ENCODE results near the gene PTPRQ.

Gene PTPRQ

DNA sequence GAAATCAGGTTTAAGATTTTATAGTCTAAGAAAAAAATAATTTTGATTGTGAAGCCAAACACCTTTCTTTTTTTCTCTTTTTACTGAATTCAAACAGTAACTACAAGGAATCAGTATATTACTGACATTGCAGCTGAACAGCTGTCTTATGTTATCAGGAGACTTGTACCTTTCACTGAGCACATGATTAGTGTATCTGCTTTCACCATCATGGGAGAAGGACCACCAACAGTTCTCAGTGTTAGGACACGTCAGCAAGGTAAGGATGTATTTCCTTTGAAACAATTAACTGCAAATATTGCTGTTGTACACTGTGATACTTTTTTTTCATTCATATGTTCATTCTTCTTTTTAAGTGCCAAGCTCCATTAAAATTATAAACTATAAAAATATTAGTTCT, 50.8 kb downstream of the PTPRQ start:
- Histone ChIP-seq H3K27ac (ENCODE audit: insufficient read depth, low read length, poor library complexity, severe bottlenecking) (no peak overlapping the region), H3K4me1 (ENCODE audit: control insufficient read depth, insufficient read depth, low read length, poor library complexity, severe bottlenecking) (no peaks in the 10 kb centered on the region), H3K9me3 (ENCODE audit: control insufficient read depth, low read length) (no peaks in the 10 kb centered on the region), H3K36me3 (ENCODE audit: control insufficient read depth, insufficient read depth, low read length) (no peaks in the 10 kb centered on the region), H3K27me3 (replicated peaks; ENCODE audit: control insufficient read depth, insufficient read depth, low read length, poor library complexity, severe bottlenecking) (no peaks in the 10 kb centered on the region), H3K4me3 (ENCODE audit: insufficient read depth, low read depth, low read length, poor library complexity, severe bottlenecking) (no peak overlapping the region)
- no peak for DNase-seq

DNA sequence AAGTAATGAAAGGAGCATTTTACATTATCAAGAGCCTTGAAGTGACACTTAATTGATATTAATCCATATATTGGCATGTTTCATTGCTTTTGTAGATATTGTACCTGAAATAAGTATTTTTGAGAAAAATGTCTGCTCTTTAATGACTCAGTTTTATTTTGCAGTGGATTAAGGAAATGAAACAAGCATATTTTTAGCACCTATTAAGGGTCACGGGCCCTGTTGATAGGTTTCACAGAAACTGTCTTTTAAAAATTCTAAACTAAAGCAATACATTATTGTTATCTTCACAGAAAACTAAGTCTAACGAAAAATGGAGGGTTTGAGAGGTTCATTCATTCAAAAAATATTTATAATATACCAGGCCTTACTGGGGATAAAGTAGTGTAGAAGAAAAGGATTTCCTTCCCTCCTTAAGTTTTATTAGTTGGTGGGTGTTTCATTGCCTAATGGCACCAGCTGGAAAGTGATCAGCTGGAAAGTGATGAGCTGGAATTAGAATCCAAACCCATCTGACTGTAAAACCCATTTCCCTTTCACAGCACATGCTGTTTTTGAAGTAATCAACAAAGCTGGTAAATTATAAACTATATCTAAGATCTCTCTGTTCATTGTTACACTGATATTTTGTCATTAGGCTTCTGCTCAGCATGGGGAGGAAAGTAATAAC, 54.2 kb downstream of the PTPRQ start:
- no peak overlapping the region for H3K27ac ChIP-seq (ENCODE audit: insufficient read depth, low read length, poor library complexity, severe bottlenecking)
- no peak overlapping the region for H3K4me3 ChIP-seq (ENCODE audit: insufficient read depth, low read depth, low read length, poor library complexity, severe bottlenecking)
- H3K36me3 ChIP-seq (ENCODE audit: control insufficient read depth, insufficient read depth, low read length): no peaks in the 10 kb centered on the region
- no peaks in the 10 kb centered on the region for H3K9me3 ChIP-seq (ENCODE audit: control insufficient read depth, low read length)
- H3K27me3 ChIP-seq (replicated peaks; ENCODE audit: control insufficient read depth, insufficient read depth, low read length, poor library complexity, severe bottlenecking): no peaks in the 10 kb centered on the region
- no peaks in the 10 kb centered on the region for H3K4me1 ChIP-seq (ENCODE audit: control insufficient read depth, insufficient read depth, low read length, poor library complexity, severe bottlenecking)
- DNase-seq: no peak

DNA sequence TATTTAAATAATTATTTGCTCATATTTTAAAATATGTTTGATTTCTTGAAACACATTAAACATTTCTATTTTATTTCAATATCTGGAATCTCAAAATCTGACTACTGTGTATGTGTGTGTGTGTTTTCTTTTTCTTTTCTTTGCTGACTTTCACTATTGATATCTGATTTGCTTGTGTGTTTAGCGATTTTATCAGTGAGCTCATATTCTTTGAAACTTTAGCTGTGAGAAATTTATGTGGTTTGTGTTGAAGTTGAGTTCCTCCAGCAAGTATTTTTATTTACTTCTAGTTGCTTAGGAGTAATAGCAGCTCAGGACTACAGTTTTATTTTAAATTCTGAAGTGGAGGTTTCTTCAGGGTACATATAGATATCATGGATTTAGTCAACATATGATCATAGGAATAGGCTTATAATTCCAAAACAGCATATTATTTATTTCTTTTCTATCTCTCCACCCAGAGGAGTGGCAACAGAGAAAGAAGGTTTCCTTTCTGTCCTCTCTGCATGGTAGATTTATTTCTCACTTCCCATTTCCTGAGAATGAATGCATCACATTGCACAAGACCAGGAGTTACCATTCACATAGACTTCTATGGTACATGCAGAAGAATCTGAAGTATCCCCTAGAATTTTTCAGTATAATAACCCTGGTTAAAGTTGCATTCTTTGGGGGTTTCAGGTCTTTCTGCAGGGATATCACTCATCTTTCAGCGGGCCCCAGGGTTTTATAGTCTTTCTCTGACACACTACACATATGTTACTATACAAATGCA, 60.5 kb downstream of the PTPRQ start:
- Histone ChIP-seq H3K27ac (ENCODE audit: insufficient read depth, low read length, poor library complexity, severe bottlenecking) (no peak overlapping the region), H3K36me3 (ENCODE audit: control insufficient read depth, insufficient read depth, low read length) (no peaks in the 10 kb centered on the region), H3K4me3 (ENCODE audit: insufficient read depth, low read depth, low read length, poor library complexity, severe bottlenecking) (no peak overlapping the region), H3K4me1 (ENCODE audit: control insufficient read depth, insufficient read depth, low read length, poor library complexity, severe bottlenecking) (no peaks in the 10 kb centered on the region), H3K9me3 (ENCODE audit: control insufficient read depth, low read length) (no peaks in the 10 kb centered on the region), H3K27me3 (replicated peaks; ENCODE audit: control insufficient read depth, insufficient read depth, low read length, poor library complexity, severe bottlenecking) (no peaks in the 10 kb centered on the region)
- DNase-seq: no peak

DNA sequence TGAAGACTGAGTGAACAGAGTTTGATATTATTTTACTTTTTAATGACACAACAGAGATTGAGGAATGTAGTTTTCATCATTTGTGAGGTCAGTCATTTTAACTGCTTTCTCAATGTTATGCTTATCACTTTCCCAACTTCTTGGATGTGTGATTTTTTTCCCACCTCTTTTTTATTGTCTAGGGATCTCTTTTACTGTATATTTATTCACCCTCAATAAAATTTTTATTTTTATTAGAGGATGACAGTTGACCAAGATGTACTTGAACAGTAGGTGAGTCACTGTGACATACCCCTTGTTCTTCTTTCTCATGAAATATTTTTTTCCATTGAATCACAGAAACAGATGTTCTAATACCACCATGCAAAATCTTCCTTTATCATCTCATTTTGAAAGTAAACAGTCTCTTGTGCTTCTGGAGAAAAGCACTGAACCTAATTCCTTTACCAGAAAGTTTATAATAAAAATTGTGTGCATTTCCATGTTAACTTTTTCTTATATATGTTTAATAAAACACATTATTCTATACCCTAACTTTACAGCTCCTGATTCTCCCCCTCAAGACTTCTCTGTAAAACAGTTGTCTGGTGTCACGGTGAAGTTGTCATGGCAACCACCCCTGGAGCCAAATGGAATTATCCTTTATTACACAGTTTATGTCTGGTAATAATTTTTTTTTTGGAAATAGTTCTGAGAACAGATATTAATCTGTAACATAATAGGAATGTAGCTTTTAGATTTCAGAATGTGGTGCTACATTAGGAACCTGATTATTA, 65.9 kb downstream of the PTPRQ start:
- H3K4me3 ChIP-seq (ENCODE audit: insufficient read depth, low read depth, low read length, poor library complexity, severe bottlenecking): no peak overlapping the region

DNA sequence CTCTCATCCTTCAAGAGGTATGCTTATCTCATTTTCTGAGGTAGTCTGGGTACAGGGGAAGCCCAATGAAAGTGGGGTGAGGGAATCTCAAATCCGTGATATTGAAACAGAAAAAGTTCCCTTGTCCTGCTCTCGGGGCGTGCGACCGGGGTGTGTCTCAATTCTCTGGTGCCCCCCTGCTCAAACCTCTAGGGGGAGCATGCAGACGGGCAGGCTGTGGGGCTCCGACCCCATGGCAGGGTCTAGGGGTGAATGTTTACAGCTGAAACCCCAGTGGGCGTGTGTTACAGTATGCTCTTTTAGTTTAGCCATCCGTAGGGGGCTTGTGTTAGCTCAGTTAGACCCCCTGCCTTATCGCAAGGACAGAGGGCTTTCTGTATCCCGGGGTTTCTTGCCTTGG, 68.7 kb downstream of the PTPRQ start:
- no peak for DNase-seq
- H3K27ac ChIP-seq (ENCODE audit: insufficient read depth, low read length, poor library complexity, severe bottlenecking): no peak overlapping the region
- no peaks in the 10 kb centered on the region for H3K4me1 ChIP-seq (ENCODE audit: control insufficient read depth, insufficient read depth, low read length, poor library complexity, severe bottlenecking)
- no peaks in the 10 kb centered on the region for H3K9me3 ChIP-seq (ENCODE audit: control insufficient read depth, low read length)
- no peak overlapping the region for H3K4me3 ChIP-seq (ENCODE audit: insufficient read depth, low read depth, low read length, poor library complexity, severe bottlenecking)
- no peaks in the 10 kb centered on the region for H3K27me3 ChIP-seq (replicated peaks; ENCODE audit: control insufficient read depth, insufficient read depth, low read length, poor library complexity, severe bottlenecking)
- no peaks in the 10 kb centered on the region for H3K36me3 ChIP-seq (ENCODE audit: control insufficient read depth, insufficient read depth, low read length)

More for the DNA sequence above, 65.9 kb downstream of the PTPRQ start:
- no peaks in the 10 kb centered on the region for H3K9me3 ChIP-seq (ENCODE audit: control insufficient read depth, low read length)
- H3K27me3 ChIP-seq (replicated peaks; ENCODE audit: control insufficient read depth, insufficient read depth, low read length, poor library complexity, severe bottlenecking): no peaks in the 10 kb centered on the region
- H3K27ac ChIP-seq (ENCODE audit: insufficient read depth, low read length, poor library complexity, severe bottlenecking): no peak overlapping the region
- DNase-seq: no peak
- H3K36me3 ChIP-seq (ENCODE audit: control insufficient read depth, insufficient read depth, low read length): no peaks in the 10 kb centered on the region
- no peaks in the 10 kb centered on the region for H3K4me1 ChIP-seq (ENCODE audit: control insufficient read depth, insufficient read depth, low read length, poor library complexity, severe bottlenecking)

DNA sequence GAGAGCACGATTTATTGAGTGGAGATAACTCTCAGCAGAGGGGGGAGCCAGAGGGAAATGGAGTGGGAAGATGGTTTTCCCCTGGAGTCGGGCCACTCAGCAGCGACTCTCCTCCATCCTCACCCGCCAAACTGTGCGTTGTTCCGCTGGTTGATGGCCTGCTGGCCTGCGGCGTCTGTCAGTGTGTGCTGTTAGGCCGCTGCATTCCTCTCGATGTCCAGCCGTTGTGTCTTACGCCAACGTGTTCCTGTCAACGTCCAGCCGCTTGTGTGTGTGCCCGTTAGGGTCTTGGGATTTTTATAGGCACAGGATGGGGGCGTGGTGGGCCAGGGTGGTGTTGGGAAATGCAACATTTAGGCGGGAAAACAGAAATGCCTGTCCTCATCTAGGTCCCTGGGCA, 69.2 kb downstream of the PTPRQ start:
- no peaks in the 10 kb centered on the region for H3K36me3 ChIP-seq (ENCODE audit: control insufficient read depth, insufficient read depth, low read length)
- H3K9me3 ChIP-seq (ENCODE audit: control insufficient read depth, low read length): no peaks in the 10 kb centered on the region
- no peak overlapping the region for H3K4me3 ChIP-seq (ENCODE audit: insufficient read depth, low read depth, low read length, poor library complexity, severe bottlenecking)
- no peaks in the 10 kb centered on the region for H3K27me3 ChIP-seq (replicated peaks; ENCODE audit: control insufficient read depth, insufficient read depth, low read length, poor library complexity, severe bottlenecking)
- DNase-seq: no peak
- H3K4me1 ChIP-seq (ENCODE audit: control insufficient read depth, insufficient read depth, low read length, poor library complexity, severe bottlenecking): no peaks in the 10 kb centered on the region
- H3K27ac ChIP-seq (ENCODE audit: insufficient read depth, low read length, poor library complexity, severe bottlenecking): no peak overlapping the region

DNA sequence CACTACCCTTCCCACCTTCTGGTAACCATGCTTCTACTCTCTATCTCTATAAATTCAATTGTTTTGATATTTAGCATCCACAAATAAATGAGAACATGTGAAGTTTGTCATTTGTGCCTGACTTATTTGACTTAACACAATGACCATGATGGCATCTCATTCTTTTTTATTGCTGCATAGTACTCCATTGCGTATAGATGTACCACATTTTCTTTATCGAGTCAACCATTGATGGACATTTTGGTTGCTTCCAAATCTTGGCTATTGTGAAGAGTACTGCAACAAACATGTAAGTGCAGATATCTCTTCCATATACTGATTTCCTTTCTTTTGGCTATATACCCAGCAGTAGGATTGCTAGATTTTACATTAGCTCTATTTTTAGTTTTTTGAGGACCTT, 73.6 kb downstream of the PTPRQ start:
- no peak for DNase-seq
- Histone ChIP-seq H3K27me3 (replicated peaks; ENCODE audit: control insufficient read depth, insufficient read depth, low read length, poor library complexity, severe bottlenecking) (no peaks in the 10 kb centered on the region), H3K9me3 (ENCODE audit: control insufficient read depth, low read length) (no peaks in the 10 kb centered on the region), H3K4me3 (ENCODE audit: insufficient read depth, low read depth, low read length, poor library complexity, severe bottlenecking) (no peak overlapping the region), H3K27ac (ENCODE audit: insufficient read depth, low read length, poor library complexity, severe bottlenecking) (no peak overlapping the region), H3K4me1 (ENCODE audit: control insufficient read depth, insufficient read depth, low read length, poor library complexity, severe bottlenecking) (no peaks in the 10 kb centered on the region), H3K36me3 (ENCODE audit: control insufficient read depth, insufficient read depth, low read length) (no peaks in the 10 kb centered on the region)

DNA sequence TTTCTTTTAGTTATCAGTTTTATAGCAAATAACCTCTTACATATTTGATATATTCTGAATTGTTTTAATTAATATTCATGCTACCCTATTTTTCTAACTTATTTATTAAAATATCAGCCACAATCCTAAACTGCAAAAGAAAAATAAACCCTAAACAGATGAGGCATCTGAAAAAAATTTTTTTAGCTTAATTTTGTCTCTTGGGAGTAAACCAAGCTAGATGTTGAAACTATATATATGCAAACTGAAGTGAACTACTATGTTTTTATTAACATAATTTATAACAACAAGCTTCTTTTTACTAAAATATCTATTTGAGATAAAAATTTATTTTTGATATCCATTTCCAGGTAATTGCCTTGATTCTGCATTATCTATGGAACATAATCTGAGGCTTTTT, 87.6 kb downstream of the PTPRQ start:
- no peaks in the 10 kb centered on the region for H3K36me3 ChIP-seq (ENCODE audit: control insufficient read depth, insufficient read depth, low read length)
- no peak for DNase-seq
- no peaks in the 10 kb centered on the region for H3K27me3 ChIP-seq (replicated peaks; ENCODE audit: control insufficient read depth, insufficient read depth, low read length, poor library complexity, severe bottlenecking)
- no peaks in the 10 kb centered on the region for H3K4me1 ChIP-seq (ENCODE audit: control insufficient read depth, insufficient read depth, low read length, poor library complexity, severe bottlenecking)
- no peak overlapping the region for H3K4me3 ChIP-seq (ENCODE audit: insufficient read depth, low read depth, low read length, poor library complexity, severe bottlenecking)
- no peak overlapping the region for H3K27ac ChIP-seq (ENCODE audit: insufficient read depth, low read length, poor library complexity, severe bottlenecking)
- no peaks in the 10 kb centered on the region for H3K9me3 ChIP-seq (ENCODE audit: control insufficient read depth, low read length)

DNA sequence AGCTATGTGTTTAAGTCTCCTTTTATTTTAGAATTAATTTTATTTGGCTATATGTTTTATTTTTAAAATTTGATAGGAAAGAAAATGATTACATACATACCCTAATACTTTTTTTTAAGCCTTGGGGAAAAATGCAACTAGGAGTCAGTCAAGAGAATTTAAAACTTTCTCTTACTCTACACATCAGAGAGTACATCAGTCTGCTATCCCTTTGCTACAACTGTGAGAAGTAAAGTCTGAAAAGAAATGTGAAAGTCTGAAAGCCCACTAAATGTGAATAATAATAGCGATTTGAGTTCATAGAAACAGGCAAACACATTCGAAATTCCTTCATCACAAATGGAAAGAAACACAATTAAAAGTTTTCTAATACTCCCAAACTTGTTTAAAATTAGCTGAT, 95.0 kb downstream of the PTPRQ start:
- no peak overlapping the region for H3K4me3 ChIP-seq (ENCODE audit: insufficient read depth, low read depth, low read length, poor library complexity, severe bottlenecking)
- H3K36me3 ChIP-seq (ENCODE audit: control insufficient read depth, insufficient read depth, low read length): no peaks in the 10 kb centered on the region
- no peaks in the 10 kb centered on the region for H3K9me3 ChIP-seq (ENCODE audit: control insufficient read depth, low read length)
- no peak for DNase-seq
- H3K27ac ChIP-seq (ENCODE audit: insufficient read depth, low read length, poor library complexity, severe bottlenecking): no peak overlapping the region
- H3K27me3 ChIP-seq (replicated peaks; ENCODE audit: control insufficient read depth, insufficient read depth, low read length, poor library complexity, severe bottlenecking): no peaks in the 10 kb centered on the region
- no peaks in the 10 kb centered on the region for H3K4me1 ChIP-seq (ENCODE audit: control insufficient read depth, insufficient read depth, low read length, poor library complexity, severe bottlenecking)

DNA sequence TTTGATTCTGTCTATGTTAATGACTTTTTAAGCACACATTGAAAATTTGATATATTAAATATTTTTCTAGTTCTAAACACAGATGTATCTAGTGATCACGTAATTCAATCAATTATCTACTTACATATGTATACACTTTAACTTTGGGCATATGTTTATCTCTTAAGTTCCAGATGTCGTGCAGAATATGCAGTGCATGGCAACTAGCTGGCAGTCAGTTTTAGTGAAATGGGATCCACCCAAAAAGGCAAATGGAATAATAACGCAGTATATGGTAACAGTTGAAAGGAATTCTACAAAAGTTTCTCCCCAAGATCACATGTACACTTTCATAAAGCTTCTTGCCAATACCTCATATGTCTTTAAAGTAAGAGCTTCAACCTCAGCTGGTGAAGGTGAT, 105.3 kb downstream of the PTPRQ start:
- Histone ChIP-seq H3K9me3 (ENCODE audit: control insufficient read depth, low read length) (no peaks in the 10 kb centered on the region), H3K27ac (ENCODE audit: insufficient read depth, low read length, poor library complexity, severe bottlenecking) (no peak overlapping the region), H3K36me3 (ENCODE audit: control insufficient read depth, insufficient read depth, low read length) (no peaks in the 10 kb centered on the region), H3K4me1 (ENCODE audit: control insufficient read depth, insufficient read depth, low read length, poor library complexity, severe bottlenecking) (no peaks in the 10 kb centered on the region), H3K27me3 (replicated peaks; ENCODE audit: control insufficient read depth, insufficient read depth, low read length, poor library complexity, severe bottlenecking) (no peaks in the 10 kb centered on the region), H3K4me3 (ENCODE audit: insufficient read depth, low read depth, low read length, poor library complexity, severe bottlenecking) (no peak overlapping the region)
- DNase-seq: no peak
